Activated CD4-positive, alpha-beta T cell treated with anti-CD3 and anti-CD28 coated beads, Interleukin-2, amount 10 ng/mL, durations not matched to agents 7 days and 5 days (primary cell): ENCODE measurements around the gene KLHL12. TPM values are rescaled to one million over a fixed set of nuclear protein-coding genes. Genes with fewer than 3 reads are reported as not detected.
A peak's percentile ranks its signal among the peaks of the same experiment; 100 is the strongest.
"Not testable (repeated sequence)": the region's sequence is repeated elsewhere in the genome, so short reads cannot be mapped to it uniquely, and the experiment has no call there.

ENCODE experiments used
- CTCF ChIA-PET: fragments of 350-600 bp; sonication (Branson Sonifier 250); formaldehyde crosslinking; loops from one replicate; lab custom pipeline; 2021; ENCODE audit warnings: antibody characterized with exemption; lab: Charles Lee
- POLR2A ChIA-PET: fragments of 350-600 bp; sonication (Branson Sonifier 250); formaldehyde crosslinking; loops from one replicate; lab custom pipeline; 2021; ENCODE audit warnings: antibody characterized with exemption; lab: Charles Lee
- DNase-seq: peaks from one replicate; pipeline ENCODE4 v3.0.0-alpha.2; 2020
- H3K27ac Mint-ChIP-seq: one replicate; pipeline ENCODE4 v1.8.0; 2021; ENCODE audit warnings: mild to moderate bottlenecking, moderate library complexity, mixed read lengths
- H3K27me3 Mint-ChIP-seq: one replicate; pipeline ENCODE4 v1.8.0; 2021; ENCODE audit warnings: mixed read lengths
- H3K36me3 Mint-ChIP-seq: one replicate; pipeline ENCODE4 v1.8.0; 2021; ENCODE audit warnings: low read depth, mixed read lengths
- H3K4me1 Mint-ChIP-seq: one replicate; pipeline ENCODE4 v1.8.0; 2021; ENCODE audit warnings: mixed read lengths
- H3K4me3 Mint-ChIP-seq: one replicate; pipeline ENCODE4 v1.8.0; 2021; ENCODE audit warnings: mild to moderate bottlenecking, moderate library complexity, mixed read lengths
- H3K9me3 Mint-ChIP-seq: one replicate; pipeline ENCODE4 v1.8.0; 2021; ENCODE audit warnings: mixed read lengths
- total RNA-seq, 2 experiments: library from RNA; stranded (reverse); gene quantifications; one replicate each; pipeline ENCODE4 v1.2.3, GENCODE V29; 2021

The KLHL12 gene
- total RNA-seq, 2 experiments from 2014 or later, result 31.4 to 31.5 TPM

DNA sequence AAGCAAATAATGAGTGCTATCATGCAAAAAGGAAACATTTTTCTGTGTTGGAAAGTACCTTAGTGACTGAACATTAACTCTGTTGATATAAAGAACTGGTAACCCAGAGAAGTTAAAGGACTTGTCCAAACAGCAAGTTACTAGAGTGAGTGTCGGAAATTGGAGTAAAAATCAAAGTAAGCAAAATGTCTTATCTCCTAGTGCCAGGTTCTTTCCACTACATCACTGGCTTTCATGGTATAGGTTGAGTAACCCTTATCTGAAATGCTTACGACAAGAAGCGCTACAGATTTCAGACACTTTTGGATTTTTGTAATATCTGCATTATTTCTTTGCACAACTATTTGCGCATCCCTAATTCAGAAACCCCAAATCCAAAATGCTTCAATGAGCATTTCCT lies 21.7 kb downstream of the KLHL12 start:
- Mint-ChIP-seq H3K36me3 (peaks cover 14% of the 10 kb centered on the region), H3K9me3 (no peaks in the 10 kb centered on the region), H3K27ac (no peak overlapping the region), H3K27me3 (no peaks in the 10 kb centered on the region), H3K4me3 (no peak overlapping the region), H3K4me1 (no peaks in the 10 kb centered on the region)
- DNase-seq, result no peak
- POLR2A ChIA-PET, result no interaction called here
- CTCF ChIA-PET, result no interaction called here

DNA sequence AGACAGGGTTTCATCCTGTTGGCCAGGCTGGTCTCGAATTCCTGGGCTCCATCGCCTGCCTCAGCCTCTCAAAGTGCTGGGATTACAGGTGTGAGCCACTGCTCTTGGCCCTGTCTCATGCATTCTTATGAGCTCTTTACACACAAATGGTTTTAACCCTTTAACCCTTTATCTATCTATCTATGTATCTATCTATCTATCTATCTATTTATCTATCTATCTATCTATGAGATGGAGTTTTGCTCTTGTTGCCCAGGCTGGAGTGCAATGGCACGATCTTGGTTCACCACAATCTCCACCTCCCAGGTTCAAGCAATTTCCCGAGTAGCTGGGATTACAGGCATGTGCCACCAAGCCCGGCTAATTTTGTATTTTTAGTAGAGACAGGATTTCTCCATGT lies 23.2 kb downstream of the KLHL12 start:
- H3K9me3 Mint-ChIP-seq, H3K27me3 Mint-ChIP-seq, CTCF ChIA-PET, DNase-seq, H3K27ac Mint-ChIP-seq, H3K4me3 Mint-ChIP-seq, POLR2A ChIA-PET, H3K4me1 Mint-ChIP-seq: not testable (repeated sequence)
- peaks cover 12% of the 10 kb centered on the region for H3K36me3 Mint-ChIP-seq

DNA sequence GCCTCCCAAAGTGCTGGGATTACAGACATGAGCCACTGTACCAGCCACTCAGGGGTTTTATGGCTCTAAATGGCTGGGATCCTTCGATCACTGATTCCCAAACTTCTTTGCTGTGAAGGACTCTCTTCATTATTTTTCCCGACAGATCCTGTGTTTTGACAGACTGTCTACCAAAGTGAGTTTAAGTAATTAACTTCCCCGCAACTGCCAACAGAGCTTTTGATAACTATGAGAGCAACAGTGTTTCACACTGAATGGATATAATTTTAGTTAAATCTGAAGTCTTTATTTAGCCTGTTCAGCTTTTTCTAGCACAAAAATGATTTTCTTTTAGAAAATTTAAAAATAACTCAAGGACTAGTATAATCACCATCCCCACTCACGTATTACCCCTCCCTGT lies 25.5 kb downstream of the KLHL12 start:
- no peak for DNase-seq
- POLR2A ChIA-PET, result no interaction called here
- H3K27ac Mint-ChIP-seq, result no peak overlapping the region
- H3K4me1 Mint-ChIP-seq, result no peaks in the 10 kb centered on the region
- H3K27me3 Mint-ChIP-seq, result no peaks in the 10 kb centered on the region
- H3K36me3 Mint-ChIP-seq, result peaks cover 19% of the 10 kb centered on the region
- CTCF ChIA-PET, result no interaction called here
- H3K4me3 Mint-ChIP-seq, result no peak overlapping the region
- no peaks in the 10 kb centered on the region for H3K9me3 Mint-ChIP-seq

DNA sequence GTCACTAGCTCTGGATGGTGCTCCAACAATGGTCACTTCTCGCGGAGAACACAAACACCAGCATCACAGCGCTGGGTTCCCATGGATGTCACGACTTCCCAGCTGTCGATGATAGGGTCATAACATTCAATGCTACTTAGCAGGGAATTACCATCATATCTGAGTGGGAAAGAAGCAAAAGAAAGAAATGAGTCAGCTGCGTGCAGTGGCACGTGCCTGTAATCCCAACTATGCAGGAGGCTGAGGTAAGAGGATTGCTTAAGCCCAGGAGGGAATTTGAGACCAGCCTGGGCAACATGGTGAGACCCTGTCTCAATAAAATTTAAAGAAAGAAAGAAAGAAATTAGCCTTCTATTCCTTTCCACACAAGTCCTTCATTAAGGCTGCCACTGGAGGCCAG lies 34.5 kb downstream of the KLHL12 start:
- CTCF ChIA-PET, result interaction anchor here (0.9 kb wide), 1 partner anchor 23 kb away, joined by 3 read pairs; no protein-coding TSS in a partner anchor
- peaks cover 20% of the 10 kb centered on the region for H3K4me1 Mint-ChIP-seq
- H3K27ac Mint-ChIP-seq, result no peak overlapping the region
- no peaks in the 10 kb centered on the region for H3K27me3 Mint-ChIP-seq
- H3K9me3 Mint-ChIP-seq, result no peaks in the 10 kb centered on the region
- no peak for DNase-seq
- no peak overlapping the region for H3K4me3 Mint-ChIP-seq
- H3K36me3 Mint-ChIP-seq, result peaks cover 30% of the 10 kb centered on the region
- POLR2A ChIA-PET, result no interaction called here

DNA sequence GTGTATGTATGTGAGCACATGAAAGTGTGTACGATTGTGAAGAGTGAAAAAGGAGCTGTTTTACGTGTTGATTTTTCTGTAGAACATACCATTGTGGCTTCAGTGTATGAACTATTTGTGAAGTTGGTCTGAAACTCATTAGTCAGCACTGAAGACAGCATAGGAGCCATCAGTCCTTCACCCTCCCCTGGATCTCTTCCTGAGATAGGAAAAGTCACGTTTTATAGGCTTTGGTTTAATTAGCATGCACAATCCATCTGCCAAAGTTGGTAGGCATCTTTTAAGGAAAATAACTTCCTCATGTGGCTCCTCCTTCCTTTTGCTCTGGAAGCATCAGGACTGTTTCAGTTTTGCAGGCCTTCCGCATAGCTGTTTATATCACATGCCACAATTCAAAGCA lies 36.6 kb downstream of the KLHL12 start:
- peak overlapping the region; percentile 41 for H3K27ac Mint-ChIP-seq
- no peak for DNase-seq
- peaks cover 26% of the 10 kb centered on the region for H3K36me3 Mint-ChIP-seq
- POLR2A ChIA-PET, result no interaction called here
- no peaks in the 10 kb centered on the region for H3K27me3 Mint-ChIP-seq
- H3K9me3 Mint-ChIP-seq, result no peaks in the 10 kb centered on the region
- CTCF ChIA-PET, result interaction anchor here (0.7 to 1.1 kb wide), 2 partner anchors 9 to 114 kb away, joined by 3 to 5 read pairs; no protein-coding TSS in a partner anchor
- H3K4me1 Mint-ChIP-seq, result peaks cover 24% of the 10 kb centered on the region
- H3K4me3 Mint-ChIP-seq, result peak overlapping the region; percentile 7

DNA sequence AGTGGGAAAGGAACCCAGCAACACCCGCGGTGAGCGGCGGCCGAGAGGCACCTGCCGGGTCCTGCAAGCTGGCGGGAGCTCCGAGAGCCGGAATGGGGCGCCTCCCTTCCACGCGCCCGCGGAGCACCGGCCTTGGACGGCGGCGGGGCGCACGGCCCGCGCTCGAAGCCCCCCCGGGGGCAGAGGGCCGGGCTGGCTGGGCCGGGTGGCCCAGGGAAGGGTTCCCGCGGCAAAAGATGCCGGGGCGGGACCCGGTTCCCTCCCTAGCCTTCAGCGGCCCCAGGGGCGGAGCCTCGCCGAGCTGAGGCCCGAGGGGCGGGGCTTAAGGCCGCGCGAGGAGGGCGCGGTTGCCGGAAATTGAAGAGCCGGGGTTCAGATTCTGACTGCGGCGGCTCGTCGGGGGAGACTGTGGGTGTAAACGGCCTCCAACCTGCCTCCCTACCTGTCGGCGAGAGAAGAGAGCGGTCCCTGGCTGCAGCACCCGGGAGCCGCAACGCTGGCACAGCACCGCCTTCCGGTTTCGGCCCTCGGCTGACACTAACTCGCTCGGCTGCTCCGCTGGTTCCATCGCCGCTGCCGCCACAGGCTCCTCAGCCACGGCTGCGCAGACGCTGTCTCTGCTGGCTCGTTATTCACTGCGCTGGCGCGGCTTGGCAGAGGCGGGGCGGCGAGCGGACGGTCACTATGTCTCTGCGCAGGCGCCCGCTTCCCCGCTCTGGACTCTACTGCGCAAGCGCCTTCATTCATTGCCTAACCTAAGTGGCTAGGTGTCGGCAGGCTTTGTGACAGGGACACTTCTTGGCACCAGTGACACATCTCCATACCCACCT lies 38.3 kb downstream of the KLHL12 start, which contains the start of gene RABIF:
Gene RABIF, minus strand, starts transcription at position 619 of the 830 bp plus-strand sequence. Its CDS starts 51 bp downstream, at position 568.
- peak within 1 kb of the TSS; percentile 93 for H3K4me3 Mint-ChIP-seq
- H3K27ac Mint-ChIP-seq, result peak within 1 kb of the TSS; percentile 98
- ChIA-PET CTCF (interaction anchor here (0.6 kb wide), 1 partner anchor 138 kb away, joined by 3 read pairs; no protein-coding TSS in a partner anchor), POLR2A (no interaction called here)
- H3K36me3 Mint-ChIP-seq, result peaks cover 20% of the 10 kb centered on the region
- H3K9me3 Mint-ChIP-seq, result no peaks in the 10 kb centered on the region
- peaks cover 27% of the 10 kb centered on the region for H3K4me1 Mint-ChIP-seq
- no peaks in the 10 kb centered on the region for H3K27me3 Mint-ChIP-seq
- peak; percentile 96 for DNase-seq

DNA sequence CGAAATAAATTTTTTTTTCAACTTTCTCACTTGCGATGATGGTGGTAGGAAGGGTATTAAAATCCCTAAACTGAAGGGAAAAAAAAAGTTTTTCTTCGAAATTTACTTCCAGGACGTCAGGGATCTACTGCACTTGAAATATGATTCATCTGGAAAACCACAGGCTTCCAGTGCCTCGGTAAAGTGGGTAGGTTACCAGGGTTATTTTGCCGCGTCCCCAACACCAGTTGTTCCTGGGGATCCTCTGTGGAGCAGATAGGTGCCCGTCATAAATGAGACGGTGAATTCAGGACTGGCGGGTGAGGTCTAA lies 38.9 kb downstream of the KLHL12 start:
- peak overlapping the region; percentile 92 for H3K27ac Mint-ChIP-seq
- POLR2A ChIA-PET, result no interaction called here
- no peaks in the 10 kb centered on the region for H3K9me3 Mint-ChIP-seq
- H3K27me3 Mint-ChIP-seq, result no peaks in the 10 kb centered on the region
- DNase-seq, result no peak
- peaks cover 19% of the 10 kb centered on the region for H3K36me3 Mint-ChIP-seq
- H3K4me1 Mint-ChIP-seq, result peaks cover 27% of the 10 kb centered on the region
- peak overlapping the region; percentile 93 for H3K4me3 Mint-ChIP-seq
- CTCF ChIA-PET, result no interaction called here

DNA sequence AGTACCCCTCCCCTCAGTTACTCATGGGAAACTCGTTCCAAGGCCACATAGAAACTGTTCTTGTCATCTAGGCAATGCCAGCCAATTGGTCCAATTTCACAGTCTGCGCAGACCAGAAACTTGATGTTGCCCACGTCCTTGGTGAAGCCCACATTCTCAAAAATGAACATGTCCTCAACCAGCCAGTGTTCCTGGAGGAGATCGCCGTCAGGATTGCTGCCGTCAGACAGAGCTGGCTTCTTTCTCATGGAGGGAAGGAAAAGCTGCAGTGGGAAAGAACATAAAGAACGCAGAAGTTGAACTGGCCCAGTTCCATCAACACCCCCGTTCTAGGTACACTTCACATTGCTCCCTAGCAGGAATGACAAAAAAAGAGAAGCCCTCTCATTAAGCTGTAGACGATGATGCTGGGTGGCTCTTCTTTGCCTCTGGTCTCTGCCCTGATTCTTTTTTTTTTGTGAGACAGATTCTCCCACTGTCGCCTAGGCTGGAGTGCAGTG lies 46.0 kb downstream of the KLHL12 start:
- H3K27ac Mint-ChIP-seq, result no peak overlapping the region
- ChIA-PET POLR2A (interaction anchor here (0.6 kb wide), 1 partner anchor 1417 kb away, joined by 3 read pairs; no protein-coding TSS in a partner anchor), CTCF (interaction anchor here (0.8 kb wide), 1 partner anchor 9 kb away, joined by 3 read pairs; no protein-coding TSS in a partner anchor)
- H3K27me3 Mint-ChIP-seq, result no peaks in the 10 kb centered on the region
- H3K9me3 Mint-ChIP-seq, result no peaks in the 10 kb centered on the region
- peaks cover 22% of the 10 kb centered on the region for H3K36me3 Mint-ChIP-seq
- no peak overlapping the region for H3K4me3 Mint-ChIP-seq
- H3K4me1 Mint-ChIP-seq, result peaks cover 12% of the 10 kb centered on the region
- DNase-seq, result no peak

DNA sequence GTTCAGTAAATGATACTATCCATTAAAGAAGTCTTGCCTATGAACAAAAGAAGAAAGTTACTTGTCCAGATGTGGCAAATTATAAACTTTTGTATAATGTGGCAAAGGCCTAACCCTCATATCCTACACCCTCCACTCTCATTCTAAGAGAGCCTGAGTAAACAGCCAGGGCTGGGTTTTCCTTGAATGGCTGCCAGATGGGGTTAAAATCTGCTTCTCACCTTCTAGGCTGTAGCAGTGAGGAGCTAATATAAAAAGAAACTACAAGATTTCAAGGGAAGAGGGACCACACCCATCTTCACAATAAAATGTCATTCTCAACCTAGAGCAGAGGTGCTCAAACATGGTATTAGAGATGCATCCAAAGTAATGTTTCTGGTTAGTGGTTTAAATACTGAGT lies 47.0 kb downstream of the KLHL12 start:
- H3K9me3 Mint-ChIP-seq, result no peaks in the 10 kb centered on the region
- peaks cover 22% of the 10 kb centered on the region for H3K36me3 Mint-ChIP-seq
- H3K4me1 Mint-ChIP-seq, result peaks cover 9% of the 10 kb centered on the region
- H3K27me3 Mint-ChIP-seq, result no peaks in the 10 kb centered on the region
- POLR2A ChIA-PET, result interaction anchor here (0.6 kb wide), 1 partner anchor 1418 kb away, joined by 3 read pairs; no protein-coding TSS in a partner anchor
- CTCF ChIA-PET, result interaction anchor here (0.7 kb wide), 1 partner anchor 19 kb away, joined by 5 read pairs; no protein-coding TSS in a partner anchor
- H3K27ac Mint-ChIP-seq, result no peak overlapping the region
- H3K4me3 Mint-ChIP-seq, result no peak overlapping the region
- no peak for DNase-seq

DNA sequence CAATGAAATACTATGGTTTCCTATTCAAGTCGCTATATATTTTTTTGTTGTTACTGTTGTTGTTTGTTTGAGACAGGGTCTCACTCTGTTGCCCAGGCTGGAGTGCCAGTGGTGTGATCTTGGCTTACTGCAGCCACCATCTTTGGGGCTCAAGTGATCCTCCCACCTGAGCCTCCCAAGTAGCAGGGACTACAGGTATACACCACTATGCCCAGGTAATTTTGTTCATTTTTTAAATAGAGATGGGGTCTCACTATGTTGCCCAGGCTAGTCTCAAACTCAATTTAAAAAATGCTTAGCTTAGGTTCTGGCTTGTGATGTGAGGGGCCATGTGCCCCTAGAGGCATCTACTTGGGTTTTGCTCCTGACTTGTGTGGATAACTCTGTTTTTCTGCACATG lies 47.9 kb downstream of the KLHL12 start:
- Mint-ChIP-seq H3K4me3 (no peak overlapping the region), H3K4me1 (peaks cover 9% of the 10 kb centered on the region), H3K9me3 (no peaks in the 10 kb centered on the region), H3K36me3 (peaks cover 22% of the 10 kb centered on the region), H3K27ac (no peak overlapping the region), H3K27me3 (no peaks in the 10 kb centered on the region)
- CTCF ChIA-PET, result no interaction called here
- POLR2A ChIA-PET, result no interaction called here
- DNase-seq, result no peak

DNA sequence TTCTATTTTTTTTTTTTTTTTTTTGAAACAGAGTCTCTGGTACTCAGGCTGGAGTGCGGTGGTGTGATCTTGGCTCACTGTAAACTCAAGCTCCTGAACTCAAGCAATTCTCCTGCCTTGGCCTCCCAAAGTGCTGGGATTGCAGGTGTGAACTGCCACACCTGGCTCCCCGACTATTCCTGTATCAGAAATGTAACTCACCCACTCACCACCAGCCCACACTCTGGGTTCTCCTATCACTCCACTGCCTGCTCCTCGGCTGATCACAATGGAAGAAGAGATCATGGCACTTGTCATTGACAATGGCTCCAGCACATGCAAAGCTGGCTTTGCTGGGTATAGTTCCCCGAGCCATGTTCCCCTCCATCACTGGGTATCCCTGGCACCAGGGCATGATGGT lies 54.0 kb downstream of the KLHL12 start:
- no peak for DNase-seq
- no peak overlapping the region for H3K27ac Mint-ChIP-seq
- no peak overlapping the region for H3K4me3 Mint-ChIP-seq
- H3K27me3 Mint-ChIP-seq, result peaks cover 2% of the 10 kb centered on the region
- H3K4me1 Mint-ChIP-seq, result no peaks in the 10 kb centered on the region
- H3K9me3 Mint-ChIP-seq, result no peaks in the 10 kb centered on the region
- ChIA-PET CTCF (interaction anchor here (0.7 kb wide), 1 partner anchor 9 kb away, joined by 3 read pairs; no protein-coding TSS in a partner anchor), POLR2A (no interaction called here)
- no peaks in the 10 kb centered on the region for H3K36me3 Mint-ChIP-seq

DNA sequence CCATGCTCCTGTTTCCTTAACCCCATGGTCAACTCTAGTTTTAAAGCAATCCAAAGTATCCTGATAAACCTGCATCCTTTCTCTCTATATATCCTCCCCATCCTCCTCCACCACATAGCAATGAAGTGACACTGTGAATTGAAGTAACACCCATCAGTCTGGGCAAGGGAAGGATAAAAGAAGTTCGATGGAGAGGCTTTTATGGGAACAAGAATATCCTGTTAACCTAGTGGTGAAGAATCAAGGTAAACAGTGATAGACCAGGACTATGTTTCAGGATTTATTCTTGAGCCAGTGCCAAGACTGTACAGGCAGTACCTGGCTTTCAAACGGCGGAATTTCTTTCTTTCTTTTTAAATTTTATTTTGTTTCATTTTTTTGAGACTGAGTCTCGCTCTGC lies 55.7 kb downstream of the KLHL12 start:
- POLR2A ChIA-PET, result no interaction called here
- no peaks in the 10 kb centered on the region for H3K9me3 Mint-ChIP-seq
- DNase-seq, result no peak
- H3K4me3 Mint-ChIP-seq, result no peak overlapping the region
- H3K27ac Mint-ChIP-seq, result no peak overlapping the region
- no peaks in the 10 kb centered on the region for H3K36me3 Mint-ChIP-seq
- CTCF ChIA-PET, result interaction anchor here (1.7 kb wide), 1 partner anchor 10 kb away, joined by 4 read pairs; no protein-coding TSS in a partner anchor
- no peaks in the 10 kb centered on the region for H3K4me1 Mint-ChIP-seq
- H3K27me3 Mint-ChIP-seq, result peaks cover 4% of the 10 kb centered on the region
